SKM-1 treated with dmso at 0.1 percent for 144 hours (cell line): Measurements from ENCODE around the gene DST.

ENCODE experiments used
- DNase-seq: peaks from one replicate; lab custom pipeline; 2025; ENCODE audit not compliant: unreplicated experiment; lab: John Stamatoyannopoulos, UW

Gene DST

GRCh38 chr6:56488281-56488680 lies 154.4 kb downstream of the DST start:
- DNase-seq = no peak

- no peak for DNase-seq
These were observed 156.0 kb downstream of the DST start for GRCh38 chr6:56486681-56487080.

GRCh38 chr6:56484669-56485068 lies 158.0 kb downstream of the DST start:
- DNase-seq = no peak

- DNase-seq = no peak
These were observed 158.8 kb downstream of the DST start for GRCh38 chr6:56483929-56484328.

- DNase-seq = no peak
These were observed 160.2 kb downstream of the DST start for GRCh38 chr6:56482525-56482924.

- DNase-seq = no peak
These were observed 160.7 kb downstream of the DST start for GRCh38 chr6:56481957-56482356.

GRCh38 chr6:56480654-56481337 lies 161.9 kb downstream of the DST start:
- DNase-seq = no peak

- no peak for DNase-seq
These were observed 162.4 kb downstream of the DST start for GRCh38 chr6:56480246-56480645.

- no peak for DNase-seq
These were observed 163.3 kb downstream of the DST start for GRCh38 chr6:56479381-56479780.

- DNase-seq = no peak
These were observed 164.5 kb downstream of the DST start for GRCh38 chr6:56478202-56478601.

GRCh38 chr6:56477241-56477640 lies 165.4 kb downstream of the DST start:
- no peak for DNase-seq

GRCh38 chr6:56475736-56476457 lies 166.8 kb downstream of the DST start:
- no peak for DNase-seq

- no peak for DNase-seq
These were observed 168.2 kb downstream of the DST start for GRCh38 chr6:56474532-56474931.

GRCh38 chr6:56463443-56463842 lies 179.2 kb downstream of the DST start:
- no peak for DNase-seq

- no peak for DNase-seq
These were observed 183.5 kb downstream of the DST start for GRCh38 chr6:56459030-56459805.

GRCh38 chr6:56458324-56458884 lies 184.3 kb downstream of the DST start:
- no peak for DNase-seq

GRCh38 chr6:56456785-56457184 lies 185.9 kb downstream of the DST start:
- DNase-seq = no peak

GRCh38 chr6:56450882-56451739 lies 191.6 kb downstream of the DST start:
- DNase-seq = no peak

GRCh38 chr6:56450376-56450775 lies 192.3 kb downstream of the DST start:
- no peak for DNase-seq

GRCh38 chr6:56448046-56448445 lies 194.6 kb downstream of the DST start:
- DNase-seq = no peak

- no peak for DNase-seq
These were observed 196.9 kb downstream of the DST start for GRCh38 chr6:56445818-56446217.
